HG02970 (cell line): ENCODE data around the gene MAGI1.

ENCODE experiments used
- ATAC-seq: cut with Tn5 transposase; IDR thresholded peaks from one replicate; pipeline ENCODE4 v1.9.1; 2021; ENCODE audit warnings: mild to moderate bottlenecking, moderate library complexity, moderate number of reproducible peaks; ENCODE audit not compliant: unreplicated experiment, low FRiP score

The MAGI1 gene

GRCh38 chr3:65356331-65357248 is 682.1 kb downstream of the MAGI1 start:
- ATAC-seq, result no peak

DNA sequence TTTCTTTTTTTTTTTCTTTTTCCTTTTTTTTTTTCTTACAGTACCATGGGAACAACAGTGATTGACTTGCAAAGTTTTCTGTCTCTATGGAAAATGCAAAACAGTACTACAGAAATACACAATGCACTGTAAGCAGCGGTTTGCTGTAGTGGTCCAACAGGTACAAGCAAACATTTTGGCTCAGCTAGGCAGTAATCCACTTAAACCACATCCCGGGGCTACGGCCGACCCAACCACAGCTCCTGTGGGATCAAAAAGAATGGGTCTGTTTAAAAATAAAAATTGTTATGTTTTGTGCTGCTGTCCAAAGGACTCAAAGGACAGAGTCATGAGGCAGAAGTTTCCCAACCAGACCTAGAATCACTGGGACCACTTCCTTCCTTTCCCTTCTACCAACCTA is 683.8 kb downstream of the MAGI1 start:
- no peak for ATAC-seq

GRCh38 chr3:65352951-65353350 is 685.8 kb downstream of the MAGI1 start:
- ATAC-seq, result no peak

DNA sequence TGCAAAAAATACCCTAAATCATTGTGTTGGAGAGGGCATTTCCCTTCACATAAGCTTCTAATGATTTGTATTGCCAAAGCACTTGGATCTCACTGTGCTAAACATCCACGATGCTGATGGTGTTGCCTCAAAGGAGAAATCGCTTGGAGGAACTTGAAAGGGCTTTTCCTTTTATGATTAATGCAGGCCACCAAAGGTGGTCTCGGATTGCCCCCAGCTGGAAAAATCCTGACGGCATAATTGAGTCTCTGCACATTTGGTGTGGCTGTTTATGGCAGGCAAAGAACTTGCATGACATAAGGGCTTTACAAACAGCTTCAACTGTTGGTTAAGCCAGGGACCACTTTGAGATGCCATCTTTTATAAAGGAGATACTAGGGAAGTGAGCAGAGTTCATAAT is 687.0 kb downstream of the MAGI1 start:
- no peak for ATAC-seq

GRCh38 chr3:65350801-65351476 is 687.8 kb downstream of the MAGI1 start:
- no peak for ATAC-seq

- ATAC-seq, result no peak
Observed at GRCh38 chr3:65348398-65348995, 690.2 kb downstream of the MAGI1 start.

- no peak for ATAC-seq
Observed at GRCh38 chr3:65347166-65347565, 691.6 kb downstream of the MAGI1 start.

GRCh38 chr3:65344846-65345245 is 693.9 kb downstream of the MAGI1 start:
- ATAC-seq, result no peak

- no peak for ATAC-seq
Observed at GRCh38 chr3:65344444-65344843, 694.3 kb downstream of the MAGI1 start.

DNA sequence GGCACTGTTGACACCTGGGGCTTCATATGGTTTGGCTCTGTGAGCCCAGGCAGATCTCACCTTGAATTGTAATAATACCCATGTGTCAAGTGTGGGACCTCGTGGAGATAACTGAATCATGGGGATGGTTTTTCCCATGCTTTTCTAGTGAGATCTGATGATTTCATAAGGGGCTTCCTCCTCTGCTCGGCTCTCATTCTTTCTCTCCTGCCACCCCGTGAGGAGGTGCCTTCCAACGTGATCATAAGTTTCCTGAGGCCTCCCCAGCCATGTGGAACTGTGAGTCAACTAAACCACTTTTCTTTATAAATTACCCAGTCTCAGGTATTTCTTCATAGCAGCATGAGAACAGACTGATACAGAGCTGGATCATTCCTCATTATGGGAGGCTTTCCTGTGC is 695.0 kb downstream of the MAGI1 start:
- no peak for ATAC-seq

DNA sequence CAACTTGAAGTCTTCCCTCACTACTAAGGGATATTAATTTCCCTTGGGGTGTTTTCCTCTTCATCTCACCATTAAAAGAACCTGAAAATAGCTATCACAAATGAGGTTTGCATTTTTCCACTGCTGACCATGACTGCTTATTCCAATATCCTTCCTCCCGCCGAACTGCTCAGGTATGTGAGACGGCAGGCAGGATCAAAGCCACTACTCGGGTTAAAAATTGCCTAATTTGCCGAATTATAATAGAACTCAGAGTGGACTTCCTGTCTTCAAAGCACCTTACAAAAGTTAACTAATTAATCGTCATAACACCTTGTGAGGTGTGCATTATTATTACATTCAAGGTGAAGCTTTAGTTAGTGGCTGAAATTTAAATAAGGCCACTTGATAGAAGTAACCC is 695.7 kb downstream of the MAGI1 start:
- no peak for ATAC-seq

DNA sequence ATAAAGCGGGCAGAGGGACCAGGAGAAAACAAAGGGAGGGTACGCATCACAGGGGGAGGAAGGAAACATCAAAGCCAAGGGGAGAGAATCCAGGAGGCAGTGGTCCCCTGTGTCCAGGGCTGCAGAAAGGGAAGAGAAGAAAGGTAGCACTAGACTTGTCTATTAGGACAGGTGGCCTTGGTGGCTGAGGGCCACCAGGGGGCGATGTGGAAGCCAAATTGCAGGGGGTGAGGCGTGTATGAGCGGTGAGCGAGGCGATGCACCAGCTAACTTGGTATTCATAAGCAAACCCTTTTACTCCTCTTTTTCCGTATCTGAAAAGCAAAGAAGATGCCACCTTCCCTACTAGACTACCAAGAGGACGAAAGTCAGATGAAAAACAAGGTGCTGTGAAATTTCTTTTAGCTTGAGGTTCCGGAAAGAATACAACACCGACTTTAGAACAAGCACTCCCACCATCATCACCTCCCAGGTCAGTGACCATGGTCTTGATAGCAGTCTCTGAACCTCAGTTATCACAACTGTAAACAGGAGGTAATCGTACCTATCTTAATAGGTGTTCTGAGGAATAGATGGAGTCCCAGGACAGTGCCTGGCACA is 696.5 kb downstream of the MAGI1 start:
- ATAC-seq, result no peak

GRCh38 chr3:65339192-65339740 is 699.5 kb downstream of the MAGI1 start:
- no peak for ATAC-seq

DNA sequence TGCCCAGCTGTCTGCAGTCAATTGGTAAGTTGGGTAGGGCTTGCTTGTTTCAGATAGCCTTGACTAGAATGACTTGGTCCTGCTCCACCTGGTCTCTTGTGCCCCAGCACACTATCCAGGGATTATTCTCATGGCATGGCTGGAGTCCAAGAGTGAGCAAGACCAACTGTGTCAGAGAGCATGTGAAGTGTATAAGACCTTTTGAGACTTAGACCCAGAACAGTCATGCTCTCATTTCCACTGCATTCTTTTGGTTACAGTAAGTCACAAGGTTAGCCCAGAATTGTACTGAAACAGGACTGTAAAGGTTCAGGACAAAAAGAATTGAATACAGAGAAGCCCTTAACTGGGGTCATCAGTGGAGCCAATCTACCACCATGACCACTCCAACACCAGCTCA is 700.1 kb downstream of the MAGI1 start:
- ATAC-seq, result no peak

DNA sequence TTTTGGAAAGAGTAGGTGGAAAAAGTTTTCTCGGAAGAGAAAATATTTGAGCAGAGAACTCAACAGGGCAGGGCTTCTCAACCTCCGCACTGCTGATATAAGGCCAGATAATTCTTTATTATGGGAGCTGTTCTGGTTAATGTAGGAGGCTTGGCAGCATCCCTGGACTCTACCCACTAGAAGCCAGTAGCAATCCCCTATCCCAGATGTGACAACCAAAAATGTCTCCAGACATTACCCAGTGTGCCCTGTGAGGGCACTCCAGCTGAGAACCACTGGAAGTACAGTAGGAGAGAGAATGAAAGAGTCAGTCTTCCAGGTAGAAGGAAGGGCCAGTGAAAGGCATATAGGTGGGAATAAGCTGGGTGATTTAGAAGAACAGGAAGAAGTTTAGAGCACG is 703.1 kb downstream of the MAGI1 start:
- no peak for ATAC-seq

DNA sequence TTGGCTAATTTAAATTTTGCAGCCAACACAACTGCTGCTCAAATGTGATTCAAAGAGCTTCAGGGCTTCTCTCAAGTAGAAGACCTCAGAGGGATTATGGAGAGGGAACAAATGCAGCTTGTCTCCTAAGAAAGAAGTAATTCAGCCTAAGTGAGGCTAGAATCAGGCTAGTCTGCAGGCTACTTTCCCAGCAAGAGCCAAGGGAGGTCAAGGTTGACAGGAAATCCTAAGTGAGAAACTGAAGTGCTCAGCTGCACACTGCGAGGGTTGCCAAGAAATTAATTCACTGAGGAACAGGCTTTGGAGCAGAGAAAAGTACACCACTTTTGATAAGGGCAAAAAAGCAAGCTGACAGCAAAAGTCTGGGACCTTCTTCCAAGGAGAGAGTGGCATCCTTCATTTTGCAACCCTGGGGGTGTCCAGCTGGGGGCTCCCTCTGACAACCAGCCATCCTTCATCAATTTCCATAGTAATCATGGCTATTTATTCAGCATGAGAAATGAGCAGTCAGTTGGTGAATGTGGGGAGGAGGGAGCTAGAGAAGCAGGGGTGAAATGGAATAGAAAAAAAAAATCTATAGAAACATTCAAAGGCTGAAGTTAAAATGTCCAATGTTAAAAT is 704.6 kb downstream of the MAGI1 start:
- ATAC-seq, result no peak

DNA sequence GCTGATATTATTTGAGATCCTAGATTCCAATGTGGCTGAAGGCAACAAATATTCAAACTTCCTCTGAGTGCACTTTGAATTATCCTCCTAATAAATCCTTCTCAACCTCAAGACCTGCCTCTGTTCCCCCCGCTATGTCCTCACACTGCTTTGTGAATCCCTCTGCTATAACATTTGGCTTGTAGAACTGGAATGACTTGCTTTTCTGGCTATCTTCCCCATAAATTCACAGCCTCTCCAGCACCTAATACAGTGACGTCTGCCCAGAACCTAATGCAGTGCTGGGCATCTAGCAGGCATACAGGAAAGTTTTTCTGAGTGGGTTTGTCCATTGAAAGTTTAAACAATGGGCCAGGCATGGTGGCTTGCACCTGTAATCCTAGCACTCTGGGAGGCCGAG is 707.0 kb downstream of the MAGI1 start:
- no peak for ATAC-seq

GRCh38 chr3:65330072-65330471 is 708.6 kb downstream of the MAGI1 start:
- no peak for ATAC-seq

GRCh38 chr3:65328148-65328547 is 710.6 kb downstream of the MAGI1 start:
- ATAC-seq, result no peak

- ATAC-seq, result no peak
Observed at GRCh38 chr3:65326574-65326973, 712.1 kb downstream of the MAGI1 start.
